ENCODE measurements around the gene COL18A1. TPM values are rescaled to one million over a fixed set of nuclear protein-coding genes. Genes with fewer than 3 reads are reported as not detected.
A peak's percentile ranks its signal among the peaks of the same experiment; 100 is the strongest.

Gene COL18A1
- total RNA-seq, 1 experiment from 2014 or later, result 19.5 TPM

DNA sequence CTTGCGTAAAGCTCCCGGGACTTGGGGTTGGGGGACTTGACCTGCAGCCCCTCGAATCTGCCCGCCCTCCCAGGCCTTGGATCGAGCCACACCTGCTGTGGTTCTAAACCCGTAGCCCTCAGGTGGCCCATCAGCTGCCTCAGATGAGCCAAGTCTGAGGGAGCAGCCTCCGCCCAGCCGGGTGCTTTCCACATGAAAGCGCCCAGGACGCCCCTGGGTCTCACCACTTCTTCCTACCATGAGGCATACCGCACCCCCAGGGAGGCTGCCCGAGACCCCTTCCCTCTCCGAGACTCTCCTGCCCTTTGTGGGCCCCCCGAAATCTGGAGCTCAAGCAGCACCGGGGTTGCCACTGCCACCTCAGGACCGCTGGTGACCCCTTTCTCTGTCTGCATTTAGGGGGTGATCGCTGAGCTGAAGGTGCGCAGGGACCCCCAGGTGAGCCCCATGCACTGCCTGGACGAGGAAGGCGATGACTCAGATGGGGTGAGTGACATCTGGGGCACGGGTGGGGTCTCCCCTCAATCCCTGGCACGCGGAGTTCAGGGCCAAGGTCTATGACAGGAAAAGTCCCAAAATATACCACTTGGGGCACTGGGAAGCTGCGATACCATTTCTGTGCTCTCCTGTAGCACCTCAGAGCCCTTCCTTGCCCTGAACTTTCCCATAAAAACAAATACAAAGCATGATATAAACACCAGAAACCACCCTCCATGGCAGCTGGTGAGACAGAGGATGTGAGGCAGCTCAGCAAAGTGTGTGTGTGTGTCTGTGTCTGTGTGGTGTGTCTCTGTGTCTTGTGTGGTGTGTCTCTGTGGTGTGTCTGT is 68.7 kb downstream of the COL18A1 start:
- DNase-seq, result no peak
- Histone ChIP-seq H3K27me3 (no peaks in the 10 kb centered on the region), H3K36me3 (no peaks in the 10 kb centered on the region), H3K27ac (no peak overlapping the region), H3K4me1 (peaks cover 15% of the 10 kb centered on the region), H3K9me3 (replicated peaks) (no peaks in the 10 kb centered on the region), H3K4me3 (no peak overlapping the region)

DNA sequence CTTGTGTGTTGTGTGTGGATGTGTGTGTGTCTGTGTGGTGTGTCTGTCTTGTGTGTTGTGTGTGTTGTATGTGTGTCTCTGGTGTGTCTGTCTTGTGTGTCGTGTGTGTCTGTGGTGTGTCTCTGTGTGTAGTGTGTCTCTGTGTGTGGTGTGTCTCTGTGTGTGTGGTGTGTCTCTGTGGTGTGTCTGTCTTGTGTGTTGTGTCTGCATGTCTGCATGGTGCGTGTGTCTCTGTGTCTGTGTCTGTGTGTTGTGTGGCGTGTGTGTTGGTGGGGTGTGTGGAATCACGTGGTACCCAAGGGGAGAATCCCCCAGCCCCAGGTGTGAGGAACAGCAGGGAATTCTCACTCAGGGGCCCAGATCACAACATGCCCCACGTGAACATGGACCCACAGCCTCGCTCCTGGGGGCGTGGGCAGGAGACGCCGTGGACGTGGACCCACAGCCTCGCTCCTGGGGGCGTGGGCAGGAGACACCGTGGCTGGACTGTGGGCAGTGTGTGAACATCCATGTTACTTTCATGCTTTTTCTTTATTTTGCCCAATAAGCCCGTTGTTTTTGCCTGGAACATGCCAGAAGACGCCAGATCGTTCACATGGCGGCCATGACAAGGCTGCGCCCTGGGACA is 69.5 kb downstream of the COL18A1 start:
- no peaks in the 10 kb centered on the region for H3K36me3 ChIP-seq
- H3K27ac ChIP-seq, result no peak overlapping the region
- DNase-seq, result no peak
- no peak overlapping the region for H3K4me3 ChIP-seq
- no peaks in the 10 kb centered on the region for H3K9me3 ChIP-seq (replicated peaks)
- H3K4me1 ChIP-seq, result peaks cover 15% of the 10 kb centered on the region
- H3K27me3 ChIP-seq, result no peaks in the 10 kb centered on the region

- peaks cover 15% of the 10 kb centered on the region for H3K4me1 ChIP-seq
- H3K27me3 ChIP-seq, result no peaks in the 10 kb centered on the region
- DNase-seq, result no peak
- no peaks in the 10 kb centered on the region for H3K36me3 ChIP-seq
- no peak overlapping the region for H3K4me3 ChIP-seq
- no peak overlapping the region for H3K27ac ChIP-seq
- no peaks in the 10 kb centered on the region for H3K9me3 ChIP-seq (replicated peaks)
Measured at GRCh38 chr21:45475004-45475685, 70.2 kb downstream of the COL18A1 start.

DNA sequence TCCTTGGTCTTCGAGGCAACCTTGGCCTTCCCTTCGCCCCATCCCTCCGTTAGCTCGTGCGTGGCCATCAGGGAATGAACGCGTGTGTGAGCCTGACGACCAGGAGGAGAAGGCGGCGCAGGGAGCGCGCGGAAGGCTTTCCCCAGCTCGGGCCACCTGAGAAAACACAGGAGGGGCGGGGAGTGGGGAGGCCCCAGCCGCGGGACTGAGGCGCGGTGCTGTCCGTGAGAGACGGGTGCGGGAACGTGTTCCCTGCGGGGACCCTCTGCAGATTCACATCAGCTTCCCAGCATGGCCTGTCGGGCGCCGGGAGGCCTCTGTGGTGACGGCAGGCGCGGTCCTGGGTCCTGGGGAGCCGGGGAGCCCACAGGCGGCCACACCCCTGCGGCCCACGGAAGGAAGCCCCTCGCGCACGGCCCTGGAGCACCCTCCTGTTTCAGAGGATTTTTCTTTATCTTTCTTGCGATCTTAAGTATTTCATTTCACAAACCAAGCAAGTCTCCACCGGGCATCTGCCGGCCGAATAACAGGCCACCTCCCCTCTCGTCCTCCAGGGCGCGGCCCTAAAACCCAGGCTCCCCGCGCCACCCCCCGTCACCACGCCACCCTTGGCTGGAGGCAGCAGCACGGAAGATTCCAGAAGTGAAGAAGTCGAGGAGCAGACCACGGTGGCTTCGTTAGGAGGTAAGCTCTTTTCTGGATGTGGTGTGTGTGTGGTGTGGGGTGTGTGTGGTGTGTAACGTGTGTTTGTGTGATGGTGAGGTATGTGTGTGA is 71.0 kb downstream of the COL18A1 start:
- H3K4me1 ChIP-seq, result peaks cover 13% of the 10 kb centered on the region
- no peaks in the 10 kb centered on the region for H3K9me3 ChIP-seq (replicated peaks)
- no peak overlapping the region for H3K4me3 ChIP-seq
- H3K27me3 ChIP-seq, result no peaks in the 10 kb centered on the region
- H3K36me3 ChIP-seq, result no peaks in the 10 kb centered on the region
- no peak for DNase-seq
- H3K27ac ChIP-seq, result no peak overlapping the region

DNA sequence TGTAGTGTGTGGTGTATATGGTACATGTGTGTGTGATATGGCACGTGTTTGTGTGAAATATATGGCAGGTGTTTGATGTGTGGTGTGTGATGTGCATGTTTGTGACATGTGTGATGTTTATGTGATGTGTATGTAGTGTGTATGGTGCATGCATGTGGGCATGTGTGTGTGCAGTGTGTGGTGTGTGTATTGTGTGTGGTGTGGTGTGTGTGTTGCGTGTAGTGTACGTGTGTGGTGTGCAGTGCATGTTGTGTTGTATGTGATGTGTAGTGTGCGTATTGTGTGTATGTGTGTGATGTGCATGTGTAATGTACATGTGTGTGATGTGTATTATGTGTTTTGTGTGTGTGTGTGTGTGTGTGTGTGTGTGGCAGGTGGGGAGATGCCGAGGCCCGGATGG is 71.6 kb downstream of the COL18A1 start:
- Histone ChIP-seq H3K36me3 (no peaks in the 10 kb centered on the region), H3K4me1 (peaks cover 8% of the 10 kb centered on the region), H3K27ac (no peak overlapping the region), H3K27me3 (no peaks in the 10 kb centered on the region), H3K4me3 (no peak overlapping the region), H3K9me3 (replicated peaks) (no peaks in the 10 kb centered on the region)
- DNase-seq, result no peak

GRCh38 chr21:45477176-45478114 is 72.5 kb downstream of the COL18A1 start:
- H3K27me3 ChIP-seq, result no peaks in the 10 kb centered on the region
- no peak overlapping the region for H3K4me3 ChIP-seq
- H3K4me1 ChIP-seq, result 0 out of 2 replicates have a peak, but pooled peaks cover under 1% of the 10 kb centered on the region
- H3K9me3 ChIP-seq (replicated peaks), result no peaks in the 10 kb centered on the region
- H3K36me3 ChIP-seq, result no peaks in the 10 kb centered on the region; the same call in 1 of the 2 replicates
- no peak for DNase-seq
- H3K27ac ChIP-seq, result no peak overlapping the region

DNA sequence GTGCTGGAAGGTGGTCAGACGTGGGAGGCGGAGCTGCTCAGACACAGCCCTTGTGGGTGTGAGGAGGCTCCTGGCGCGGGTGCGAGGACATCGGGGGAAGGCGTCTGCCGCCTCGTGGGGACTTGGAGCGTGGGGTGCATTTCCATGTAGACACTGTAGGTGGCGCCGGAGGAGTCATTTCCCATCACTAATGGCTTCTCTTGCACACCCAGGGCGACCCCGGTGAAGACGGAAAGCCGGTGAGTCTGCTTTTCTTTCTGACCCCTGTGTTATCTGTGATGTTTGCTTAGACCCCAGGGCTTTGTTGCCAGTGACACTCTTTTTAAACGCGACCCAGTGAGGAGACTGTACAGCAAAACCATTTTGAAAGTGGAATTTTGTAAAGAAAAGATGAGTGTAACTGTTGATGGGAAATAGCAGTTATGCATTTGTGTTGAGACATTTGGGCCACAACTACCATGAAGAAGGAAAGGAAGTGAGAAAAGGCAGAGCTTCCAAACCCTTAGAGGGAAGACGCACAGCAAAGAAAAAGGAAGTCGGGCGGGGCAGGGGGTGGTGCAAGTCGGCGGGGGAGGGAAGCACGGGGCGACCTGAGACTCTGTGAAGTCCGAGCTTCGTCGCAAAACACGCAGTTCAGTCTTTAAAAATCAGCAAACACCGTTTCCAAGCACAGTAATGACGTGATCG is 73.3 kb downstream of the COL18A1 start:
- H3K4me3 ChIP-seq, result no peak overlapping the region
- no peaks in the 10 kb centered on the region for H3K4me1 ChIP-seq
- peak; percentile 55 to 74 for DNase-seq
- no peak overlapping the region for H3K27ac ChIP-seq
- H3K36me3 ChIP-seq, result no peaks in the 10 kb centered on the region; the same call in 1 of the 2 replicates
- H3K27me3 ChIP-seq, result no peaks in the 10 kb centered on the region
- no peaks in the 10 kb centered on the region for H3K9me3 ChIP-seq (replicated peaks)

DNA sequence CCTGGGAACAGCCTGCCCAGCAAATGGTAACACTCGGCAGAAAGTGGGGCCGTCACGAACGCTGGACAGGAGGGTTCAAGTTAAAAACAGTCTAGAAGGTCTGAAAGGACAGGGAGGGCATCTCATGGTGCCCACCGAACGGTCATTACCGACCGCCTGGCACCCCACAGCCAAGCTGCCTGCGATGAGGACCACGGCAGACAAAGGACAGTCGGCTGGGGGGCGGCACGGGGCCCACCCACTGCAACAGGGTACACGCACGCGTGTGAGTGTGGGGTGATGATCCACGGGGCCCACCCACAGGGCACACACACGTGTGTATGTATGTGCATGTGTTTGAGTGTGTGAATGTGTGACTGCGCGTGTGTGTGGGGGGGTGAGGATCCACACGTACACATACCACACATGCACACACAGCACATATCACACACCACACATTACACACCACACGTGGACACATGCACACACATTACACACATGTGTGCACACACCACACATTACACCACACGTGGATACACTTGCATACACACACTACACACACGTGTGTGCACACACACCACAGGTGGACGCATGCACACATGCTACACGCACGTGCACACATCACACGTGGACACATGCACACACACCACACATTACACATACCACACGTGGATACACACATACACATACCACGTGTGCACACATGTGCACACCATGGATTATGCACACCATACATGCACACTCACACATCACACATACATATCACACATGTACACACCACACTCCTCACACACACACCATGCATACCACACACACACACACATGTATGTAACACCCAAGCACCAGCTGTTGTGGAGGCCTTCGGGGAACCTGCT is 74.1 kb downstream of the COL18A1 start:
- no peaks in the 10 kb centered on the region; the same call in 1 of the 2 replicates for H3K36me3 ChIP-seq
- H3K27ac ChIP-seq, result no peak overlapping the region
- no peak for DNase-seq
- no peaks in the 10 kb centered on the region for H3K27me3 ChIP-seq
- no peaks in the 10 kb centered on the region for H3K4me1 ChIP-seq
- no peak overlapping the region for H3K4me3 ChIP-seq
- H3K9me3 ChIP-seq (replicated peaks), result no peaks in the 10 kb centered on the region

DNA sequence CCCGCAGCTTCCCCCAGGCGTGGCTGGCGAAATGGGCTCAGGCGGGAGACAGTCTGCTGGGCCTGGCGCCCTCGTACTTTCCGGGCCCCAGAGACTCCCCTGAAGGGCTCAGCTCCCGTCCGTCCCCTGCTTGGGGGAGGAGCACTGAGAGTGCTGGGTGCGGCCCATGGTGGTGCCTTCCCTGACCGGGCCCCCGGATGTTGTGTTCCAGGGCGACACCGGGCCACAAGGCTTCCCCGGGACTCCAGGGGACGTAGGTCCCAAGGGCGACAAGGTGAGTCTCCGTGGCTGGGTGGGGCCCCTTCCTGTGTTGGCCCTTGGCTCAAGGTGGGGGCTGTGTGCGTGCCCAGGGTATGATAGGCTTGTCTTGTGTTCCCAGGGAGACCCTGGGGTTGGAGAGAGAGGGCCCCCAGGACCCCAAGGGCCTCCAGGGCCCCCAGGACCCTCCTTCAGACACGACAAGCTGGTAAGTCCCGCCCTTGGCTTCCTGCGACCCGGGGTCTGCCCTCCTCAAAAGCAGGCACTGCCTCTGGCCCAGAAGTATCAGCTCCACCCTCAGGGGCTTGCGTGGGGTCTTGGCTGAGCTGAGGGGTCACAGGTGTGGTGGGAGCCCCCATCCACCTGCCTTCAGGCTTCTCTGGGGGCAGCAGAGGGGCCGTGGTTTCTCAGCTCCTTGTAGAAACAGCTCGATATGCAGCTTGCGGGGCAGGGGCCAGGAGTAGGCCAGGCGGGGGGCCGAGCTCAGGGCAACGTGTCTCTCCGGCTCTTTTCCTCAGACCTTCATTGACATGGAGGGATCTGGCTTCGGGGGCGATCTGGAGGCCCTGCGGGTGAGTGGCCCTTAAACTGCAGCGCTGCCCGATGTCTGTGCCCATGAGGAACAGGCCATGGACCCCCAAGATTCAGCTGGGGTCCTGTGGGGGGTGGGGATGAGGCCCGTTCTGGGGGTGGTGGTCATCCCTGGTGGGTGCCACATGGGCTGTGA is 75.0 kb downstream of the COL18A1 start:
- Histone ChIP-seq H3K36me3 (no peaks in the 10 kb centered on the region; the same call in 1 of the 2 replicates), H3K4me3 (no peak overlapping the region), H3K27ac (no peak overlapping the region), H3K9me3 (replicated peaks) (no peaks in the 10 kb centered on the region), H3K4me1 (no peaks in the 10 kb centered on the region), H3K27me3 (no peaks in the 10 kb centered on the region)
- DNase-seq, result no peak

- no peak overlapping the region for H3K27ac ChIP-seq
- H3K4me3 ChIP-seq, result no peak overlapping the region
- no peaks in the 10 kb centered on the region for H3K9me3 ChIP-seq (replicated peaks)
- DNase-seq, result no peak
- no peaks in the 10 kb centered on the region for H3K4me1 ChIP-seq
- H3K36me3 ChIP-seq, result no peaks in the 10 kb centered on the region; the same call in 1 of the 2 replicates
- no peaks in the 10 kb centered on the region for H3K27me3 ChIP-seq
Measured at GRCh38 chr21:45480701-45481500, 75.9 kb downstream of the COL18A1 start.

DNA sequence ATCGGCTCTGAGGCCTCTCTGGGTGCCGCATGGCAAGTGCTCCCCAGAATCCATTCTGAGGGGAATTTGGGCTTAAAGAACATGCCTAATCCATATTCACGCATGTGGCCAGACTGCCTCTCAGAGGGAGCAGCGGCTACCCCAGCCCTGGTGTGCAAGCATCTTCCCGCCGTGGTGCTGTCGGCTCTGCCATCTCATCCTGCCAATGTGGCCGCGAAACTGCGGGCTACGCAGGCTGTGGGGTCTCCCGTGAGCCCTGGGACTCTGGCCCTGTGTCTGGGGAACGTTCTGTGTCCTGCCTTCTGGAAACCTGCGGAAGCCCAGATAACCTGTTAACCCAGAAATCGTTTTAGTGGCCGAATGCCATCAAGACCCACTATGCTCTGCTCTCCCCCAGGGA is 76.6 kb downstream of the COL18A1 start:
- Histone ChIP-seq H3K4me1 (no peaks in the 10 kb centered on the region), H3K27me3 (no peaks in the 10 kb centered on the region), H3K9me3 (replicated peaks) (no peaks in the 10 kb centered on the region), H3K27ac (no peak overlapping the region), H3K36me3 (no peaks in the 10 kb centered on the region; the same call in 1 of the 2 replicates), H3K4me3 (no peak overlapping the region)
- DNase-seq, result no peak
